Breast epithelium (tissue), 4 donors: ENCODE measurements around the gene CBFA2T2. TPM values are rescaled to one million over a fixed set of nuclear protein-coding genes. Genes with fewer than 3 reads are reported as not detected.
"Not testable (repeated sequence)": the region's sequence is repeated elsewhere in the genome, so short reads cannot be mapped to it uniquely, and the experiment has no call there.

ENCODE experiments used
- DNase-seq, 2 donors: peaks; one replicate each; pipeline ENCODE4 v3.0.0-alpha.2; 2019; ENCODE audit warnings: low spot score in 2 of 2
- H3K27ac ChIP-seq, 2 donors: fragments of 200-600 bp; sonication (generic) in 1 of 2; one replicate each; pipeline ENCODE4 v1.5.1; 2016 to 2019; ENCODE audit warnings: mild to moderate bottlenecking in 1 of 2
- H3K27me3 ChIP-seq, 2 donors: fragments of 200-600 bp; sonication (generic) in 1 of 2; one replicate each; pipeline versions ENCODE4 v1.5.1 to v1.6.0; 2017 to 2019; ENCODE audit warnings: control low read depth in 1 of 2, mild to moderate bottlenecking in 1 of 2
- H3K36me3 ChIP-seq: fragments of 200-600 bp; one replicate; pipeline ENCODE4 v1.5.1; 2019
- H3K4me1 ChIP-seq, 2 donors: fragments of 200-600 bp; sonication (generic); one replicate each; pipeline ENCODE4 v1.5.1; 2016 to 2019; ENCODE audit warnings: control low read depth in 1 of 2
- H3K4me3 ChIP-seq, 3 donors: fragments of 200-600 bp; sonication (generic); 1 replicate in 2 of 3; 2 replicates in 1 of 3; pipeline ENCODE4 v1.5.1; 2016 to 2019; ENCODE audit warnings: mild to moderate bottlenecking in 3 of 3, moderate library complexity in 2 of 3
- H3K9me3 ChIP-seq, 2 donors: fragments of 200-600 bp; sonication (generic) in 1 of 2; one replicate each; pipeline ENCODE4 v1.5.1; 2016 to 2019; ENCODE audit warnings: control low read depth in 1 of 2
- CTCF ChIP-seq, 3 donors: fragments of 450-650 bp; IDR thresholded peaks; one replicate each; pipeline ENCODE4 v1.5.1; 2016 to 2017; ENCODE audit warnings: antibody characterized with exemption in 3 of 3, mild to moderate bottlenecking in 3 of 3, moderate library complexity in 3 of 3
- POLR2A ChIP-seq: fragments of 450-650 bp; IDR thresholded peaks from one replicate; pipeline ENCODE4 v1.6.1; 2016; ENCODE audit warnings: antibody characterized with exemption, mild to moderate bottlenecking, moderate library complexity
- POLR2AphosphoS5 ChIP-seq, 3 donors: sonication (generic); formaldehyde crosslinking; IDR thresholded peaks; one replicate each; pipeline ENCODE4 v1.6.1; 2017; ENCODE audit warnings: antibody characterized with exemption in 3 of 3
- intact Hi-C: fragments of 100-400 bp; cut with DNase I; formaldehyde crosslinking; loops from one replicate; pipeline ENCODE4 v1.15.1; 2023; ENCODE audit warnings: low total_unique reads
- total RNA-seq, 3 donors: library from RNA; depleted of rRNA; stranded (reverse); fragments of >200 nt; gene quantifications; one replicate each; pipeline ENCODE4 v1.1.0, GENCODE V29; 2016

CBFA2T2 gene
- total RNA-seq, 3 donors from 2014 or later: 10.9 to 20.9 (median 17.0) TPM

- DNase-seq: no peak
- no peaks in the 10 kb centered on the region for H3K4me1 ChIP-seq
- H3K27ac ChIP-seq: peak overlapping the region in 1 of 2 donors; percentile 78
- no peaks in the 10 kb centered on the region for H3K36me3 ChIP-seq
- no peak for TF ChIP-seq CTCF (IDR thresholded peaks at IDR 0.05)
- no peak for TF ChIP-seq POLR2A
- TF ChIP-seq POLR2AphosphoS5 (IDR thresholded peaks at IDR 0.05): no peak
- no peak overlapping the region for H3K4me3 ChIP-seq
- H3K27me3 ChIP-seq: no peaks in the 10 kb centered on the region
- intact Hi-C loops: no loop called here
- H3K9me3 ChIP-seq: no peaks in the 10 kb centered on the region
Measured at GRCh38 chr20:33694639-33695012, 204.7 kb downstream of the CBFA2T2 start.

DNA sequence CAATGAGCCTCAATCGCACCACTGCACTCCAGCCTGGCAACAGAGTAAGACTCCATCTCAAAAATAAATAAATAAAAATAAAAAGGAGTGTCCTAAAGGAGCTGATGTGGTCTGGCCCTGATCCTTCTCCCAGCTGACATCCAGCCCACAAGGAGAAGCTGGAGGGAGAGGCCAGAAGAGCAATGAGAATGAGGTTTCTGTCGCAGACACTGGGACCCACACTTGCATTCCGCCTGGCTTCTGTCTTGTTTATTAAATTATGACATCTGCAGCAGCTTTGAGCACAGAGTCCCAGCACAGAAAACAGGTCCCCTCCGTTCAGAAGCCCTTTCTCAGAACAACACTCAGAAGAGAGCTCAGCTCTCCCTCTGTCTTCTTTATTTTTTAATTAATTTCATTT, 206.6 kb downstream of the CBFA2T2 start:
- Histone ChIP-seq H3K9me3 (no peaks in the 10 kb centered on the region), H3K4me3 (no peak overlapping the region), H3K27ac (peak overlapping the region in 1 of 2 donors; percentile 54), H3K36me3 (no peaks in the 10 kb centered on the region), H3K27me3 (no peaks in the 10 kb centered on the region), H3K4me1 (no peaks in the 10 kb centered on the region)
- no peak for DNase-seq
- intact Hi-C loops: no loop called here
- TF ChIP-seq CTCF (IDR thresholded peaks at IDR 0.05) (no peak), POLR2A (no peak), POLR2AphosphoS5 (IDR thresholded peaks at IDR 0.05) (no peak)

- TF ChIP-seq POLR2A (no peak), POLR2AphosphoS5 (IDR thresholded peaks at IDR 0.05) (peak in 1 of 3 donors; percentile 18)
Measured at GRCh38 chr20:33697129-33697528, 207.2 kb downstream of the CBFA2T2 start.

DNA sequence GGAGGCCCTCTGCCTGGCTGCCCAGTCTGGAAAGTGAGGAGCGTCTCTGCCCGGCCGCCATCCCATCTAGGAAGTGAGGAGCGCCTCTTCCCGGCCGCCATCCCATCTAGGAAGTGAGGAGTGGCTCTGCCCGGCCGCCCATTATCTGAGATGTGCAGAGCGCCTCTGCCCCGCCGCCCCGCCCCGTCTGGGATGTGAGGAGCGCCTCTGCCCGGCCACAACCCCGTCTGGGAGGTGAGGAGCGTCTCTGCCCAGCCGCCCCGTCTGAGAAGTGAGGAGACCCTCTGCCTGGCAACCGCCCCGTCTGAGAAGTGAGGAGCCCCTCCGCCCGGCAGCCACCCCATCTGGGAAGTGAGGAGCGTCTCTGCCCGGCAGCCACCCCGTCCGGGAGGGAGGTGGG, 209.1 kb downstream of the CBFA2T2 start:
- intact Hi-C loops: not testable (repeated sequence)

More at GRCh38 chr20:33697129-33697528, 207.2 kb downstream of the CBFA2T2 start:
- intact Hi-C loops: no loop called here
- no peaks in the 10 kb centered on the region for H3K36me3 ChIP-seq
- H3K9me3 ChIP-seq: no peaks in the 10 kb centered on the region
- peak overlapping the region; percentile 54 to 63 for H3K27ac ChIP-seq
- no peak for DNase-seq
- H3K4me1 ChIP-seq: no peaks in the 10 kb centered on the region
- H3K27me3 ChIP-seq: no peaks in the 10 kb centered on the region
- H3K4me3 ChIP-seq: no peak overlapping the region

More for the DNA sequence above, 209.1 kb downstream of the CBFA2T2 start:
- H3K27me3 ChIP-seq, H3K4me3 ChIP-seq, DNase-seq, H3K9me3 ChIP-seq, H3K36me3 ChIP-seq, H3K4me1 ChIP-seq, H3K27ac ChIP-seq: not testable (repeated sequence)

Other genes starting within 250 kb of the CBFA2T2 start
- gene BPIFB1, start 206.9 kb upstream of the CBFA2T2 start, total RNA-seq: 1 to 10 TPM in 1 of 3 donors, under 1 TPM in 1, not detected in 1; 0.66 to 1.0 TPM
- 10 to 100 TPM; 21.8 to 32.4 (median 29.4) TPM for gene CDK5RAP1, start 88.6 kb upstream of the CBFA2T2 start, total RNA-seq
- 100 to 1,000 TPM in 1 of 3 donors, 10 to 100 TPM in 2; 19.3 to 121 (median 21.1) TPM for gene SNTA1, start 46.3 kb upstream of the CBFA2T2 start, total RNA-seq
- gene C20orf144, start 172.2 kb downstream of the CBFA2T2 start, total RNA-seq: under 1 TPM; 0.16 to 0.33 (median 0.29) TPM
- gene ACTL10, start 176.8 kb downstream of the CBFA2T2 start, total RNA-seq: 1 to 10 TPM; 1.4 to 3.4 (median 2.6) TPM
- 10 to 100 TPM; 23.4 to 37.3 (median 28.5) TPM for gene NECAB3, start 184.3 kb downstream of the CBFA2T2 start, total RNA-seq
- gene E2F1, start 196.3 kb downstream of the CBFA2T2 start, total RNA-seq: 1 to 10 TPM in 1 of 3 donors, under 1 TPM in 2; 0.33 to 2.2 (median 0.88) TPM
- 10 to 100 TPM in 1 of 3 donors, 1 to 10 TPM in 2; 7.9 to 14.3 (median 9.1) TPM for gene PXMP4, start 230.2 kb downstream of the CBFA2T2 start, total RNA-seq
- 1 to 10 TPM; 1.8 to 3.3 (median 2.5) TPM for gene ZNF341, start 241.9 kb downstream of the CBFA2T2 start, total RNA-seq